ENCODE results near the gene NCS1. TPM values are rescaled to one million over a fixed set of nuclear protein-coding genes. Genes with fewer than 3 reads are reported as not detected.

Gene NCS1
- total and polyA plus RNA-seq, 12 donors = 4.0 to 87.6 (median 34.3) TPM

- H3K4me1 ChIP-seq (replicated peaks in 1 of 2) = peaks cover 0 to 8% of the 10 kb centered on the region in 2 donors
- WGBS, 4 donors = 21 to 39% (median 29%) methylated on average over 1 of the region's 1 CpG
- no peak for TF ChIP-seq POLR2A (IDR thresholded peaks at IDR 0.05)
- no peak for TF ChIP-seq CTCF (IDR thresholded peaks at IDR 0.05)
- H3K36me3 ChIP-seq (replicated peaks in 1 of 2) = no peaks in the 10 kb centered on the region
- H3K27ac ChIP-seq = no peak overlapping the region
- no peak overlapping the region for H3K4me3 ChIP-seq
- no peaks in the 10 kb centered on the region for H3K27me3 ChIP-seq
- peaks cover 0 to 5% (median 0%) of the 10 kb centered on the region in 3 donors for H3K9me3 ChIP-seq (replicated peaks in 1 of 3)
- no peak for DNase-seq
- intact Hi-C loops (cut with DNase I) = loop anchor here in 1 of 2 donors (10.0 kb wide), 1 partner anchor 46 kb away; no protein-coding TSS in a partner anchor
These were observed 58.4 kb downstream of the NCS1 start for GRCh38 chr9:130230631-130231030.

GRCh38 chr9:130232899-130233586 is 60.8 kb downstream of the NCS1 start:
- WGBS, 4 donors = 41 to 58% (median 50%) methylated on average over 27 of the region's 27 CpGs
- Histone ChIP-seq H3K36me3 (replicated peaks in 1 of 2) (no peaks in the 10 kb centered on the region), H3K27ac (peak overlapping the region; percentile 43 to 84 (median 57))

GRCh38 chr9:130233587-130233945 is 61.4 kb downstream of the NCS1 start:
- no peaks in the 10 kb centered on the region for H3K27me3 ChIP-seq
- intact Hi-C loops (cut with DNase I) = loop anchor here in 1 of 2 donors (10.0 kb wide), 1 partner anchor 49 kb away; no protein-coding TSS in a partner anchor
- H3K36me3 ChIP-seq (replicated peaks in 1 of 2) = no peaks in the 10 kb centered on the region
- H3K4me1 ChIP-seq (replicated peaks in 1 of 2) = peaks cover 0 to 16% of the 10 kb centered on the region in 2 donors
- H3K9me3 ChIP-seq (replicated peaks in 1 of 3) = no peaks in the 10 kb centered on the region
- 84 to 91% (median 89%) methylated on average over 8 of the region's 8 CpGs for WGBS, 4 donors
- DNase-seq = peak in 1 of 7 donors; percentile 12
- no peak overlapping the region for H3K4me3 ChIP-seq
- TF ChIP-seq CTCF (IDR thresholded peaks at IDR 0.05) (no peak), POLR2A (IDR thresholded peaks at IDR 0.05) (no peak)
- H3K27ac ChIP-seq = peak overlapping the region in 2 of 5 donors; percentile 52 to 84

More at GRCh38 chr9:130232899-130233586, 60.8 kb downstream of the NCS1 start:
- Histone ChIP-seq H3K4me1 (replicated peaks in 1 of 2) (peaks cover 0 to 16% of the 10 kb centered on the region in 2 donors), H3K4me3 (no peak overlapping the region), H3K27me3 (no peaks in the 10 kb centered on the region), H3K9me3 (replicated peaks in 1 of 3) (no peaks in the 10 kb centered on the region)
- TF ChIP-seq CTCF (IDR thresholded peaks at IDR 0.05) (no peak), POLR2A (IDR thresholded peaks at IDR 0.05) (peak in 1 of 2 donors; percentile 9)
- DNase-seq = peak; percentile 62 to 90 (median 83)
- intact Hi-C loops (cut with DNase I) = loop anchor here in 1 of 2 donors (10.0 kb wide), 1 partner anchor 48 kb away; no protein-coding TSS in a partner anchor

GRCh38 chr9:130234340-130235260 is 62.4 kb downstream of the NCS1 start:
- peak overlapping the region in 1 of 5 donors; percentile 84 for H3K27ac ChIP-seq
- TF ChIP-seq POLR2A (IDR thresholded peaks at IDR 0.05) (no peak), CTCF (IDR thresholded peaks at IDR 0.05) (no peak)
- WGBS, 4 donors = 86 to 93% (median 86%) methylated on average over 6 to 26 of the region's 26 CpGs; no CpG with 5 or more reads in 1 of the 4 donors

More at GRCh38 chr9:130234340-130235260, 62.4 kb downstream of the NCS1 start:
- peaks cover 0 to 16% of the 10 kb centered on the region in 2 donors for H3K4me1 ChIP-seq (replicated peaks in 1 of 2)
- peak in 1 of 7 donors; percentile 21 for DNase-seq
- no peaks in the 10 kb centered on the region for H3K27me3 ChIP-seq
- no peaks in the 10 kb centered on the region for H3K9me3 ChIP-seq (replicated peaks in 1 of 3)
- H3K36me3 ChIP-seq (replicated peaks in 1 of 2) = no peaks in the 10 kb centered on the region
- no peak overlapping the region for H3K4me3 ChIP-seq
- intact Hi-C loops (cut with DNase I) = loop anchor here (5.0 to 10.0 kb wide), 3 partner anchors 50 to 347 kb away; no protein-coding TSS in a partner anchor
